SKM-1 treated with dmso at 0.1 percent for 144 hours (cell line): ENCODE data around the gene TMEM9.
A peak's percentile ranks its signal among the peaks of the same experiment; 100 is the strongest.

ENCODE experiments used
- DNase-seq: peaks from one replicate; lab custom pipeline; 2025; ENCODE audit not compliant: unreplicated experiment; lab: John Stamatoyannopoulos, UW

The TMEM9 gene

DNA sequence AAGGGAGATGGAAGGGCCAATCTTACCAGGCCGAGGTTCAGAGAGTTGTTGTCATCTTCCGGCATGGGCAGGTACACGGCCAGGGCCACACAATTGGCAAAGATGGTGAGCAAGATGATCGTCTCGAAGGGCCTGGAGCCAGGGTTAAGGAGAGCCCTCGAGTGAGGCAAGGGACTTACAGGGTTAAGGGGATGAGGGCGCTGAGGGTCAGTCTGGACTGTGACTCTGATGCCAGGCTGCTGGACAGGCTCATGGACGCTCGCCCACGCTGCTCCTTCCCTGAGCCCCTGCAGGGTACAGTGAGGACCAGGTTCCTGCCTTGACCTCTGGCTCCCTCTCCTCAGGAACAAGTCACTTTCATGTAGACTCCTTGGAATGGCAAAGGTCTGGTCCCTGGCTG lies 44.1 kb downstream of the TMEM9 start:
- no peak for DNase-seq

DNA sequence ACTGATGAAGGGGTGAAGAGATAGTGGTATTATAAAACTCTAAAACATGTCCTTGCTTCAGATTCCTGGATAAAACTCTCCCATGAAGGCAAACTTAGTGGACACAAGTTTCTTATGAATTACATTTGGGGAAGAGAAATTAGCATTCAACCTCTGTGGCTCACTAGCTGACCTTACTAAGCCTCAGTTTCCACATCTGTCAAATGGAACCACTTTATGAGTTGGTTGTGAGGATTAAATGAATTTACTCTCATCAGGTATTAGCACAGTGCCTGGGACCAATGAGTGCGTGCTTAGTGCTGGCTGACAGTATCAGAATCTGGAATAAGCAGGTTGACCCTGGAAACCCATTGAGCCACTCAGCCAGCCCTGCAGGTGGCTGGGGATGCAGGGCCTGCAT lies 44.6 kb downstream of the TMEM9 start:
- DNase-seq: no peak

DNA sequence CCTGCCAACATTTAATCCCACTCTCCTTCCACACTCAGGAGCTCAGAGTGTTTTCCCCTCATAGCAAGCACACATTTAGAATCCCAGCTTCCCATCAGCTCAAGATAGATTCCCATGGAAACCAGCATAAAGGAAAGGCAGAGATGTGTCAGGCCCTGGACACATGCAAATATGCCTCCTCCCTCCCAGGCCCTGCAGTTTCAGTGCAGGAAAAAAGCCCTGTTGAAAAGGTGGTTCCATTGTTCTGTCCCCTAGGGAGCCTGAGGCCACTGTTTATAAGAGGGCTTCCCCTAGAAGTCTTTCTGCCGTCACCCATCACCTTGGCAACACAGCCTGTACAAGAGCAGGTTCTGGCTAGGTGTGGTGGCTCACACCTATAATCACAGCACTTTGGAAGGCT lies 45.7 kb downstream of the TMEM9 start:
- DNase-seq: no peak

DNA sequence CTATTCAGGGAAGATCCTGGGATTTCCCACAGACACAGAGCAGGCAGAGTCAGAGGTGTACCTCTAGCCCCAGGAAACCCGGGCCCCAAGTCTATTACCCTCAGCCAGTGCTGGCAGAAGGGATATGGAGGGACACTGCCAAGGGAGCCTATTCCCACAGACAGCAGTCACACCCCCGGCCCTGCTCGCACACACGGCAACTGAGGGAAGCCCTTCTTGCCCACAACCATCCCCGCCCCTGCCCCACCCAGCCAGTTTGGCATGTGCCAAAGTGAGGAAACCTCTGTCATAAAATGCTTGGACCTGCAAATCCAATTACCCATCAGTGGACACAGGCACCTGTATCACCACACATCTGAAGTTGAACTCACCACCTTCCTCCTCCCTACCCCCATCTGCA lies 48.6 kb downstream of the TMEM9 start:
- no peak for DNase-seq

DNA sequence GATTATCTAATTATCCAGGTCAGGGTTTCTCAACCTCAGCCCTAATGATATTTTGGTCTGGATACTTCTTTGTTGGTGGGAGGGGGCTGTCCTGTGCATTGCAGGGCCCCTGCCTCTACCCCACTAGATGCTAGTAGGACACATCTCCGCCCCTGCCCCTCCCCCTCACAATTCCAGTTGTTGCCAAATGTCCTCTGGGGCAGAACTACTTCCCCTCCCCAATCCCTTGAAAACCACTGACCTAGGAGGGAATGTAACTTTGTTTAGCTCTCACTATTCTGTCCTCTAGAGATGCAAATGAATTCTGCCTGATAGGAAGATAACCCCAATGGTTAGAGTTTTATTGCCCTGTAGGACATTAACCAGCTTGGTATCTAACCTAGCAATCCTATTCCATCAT lies 50.1 kb downstream of the TMEM9 start:
- no peak for DNase-seq

DNA sequence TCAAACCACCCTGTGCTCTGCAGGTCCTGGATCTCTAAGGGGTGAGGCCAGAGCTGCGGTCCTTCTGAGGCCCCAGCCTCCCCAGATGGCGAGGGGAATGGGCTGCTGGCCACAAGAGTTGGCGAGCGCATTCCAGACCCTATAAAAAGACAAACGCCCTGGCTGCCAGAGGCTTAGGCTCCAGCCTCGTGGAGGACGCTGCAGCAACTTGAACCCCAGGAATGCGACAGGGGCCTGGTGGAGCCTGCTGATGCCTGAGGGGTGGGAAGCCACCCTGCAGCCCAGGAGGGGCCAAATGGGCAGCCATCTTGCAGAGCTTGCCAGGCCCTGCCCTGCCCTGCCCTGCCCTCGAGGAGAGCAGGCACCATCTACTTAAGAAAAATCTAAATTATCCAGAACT lies 50.6 kb downstream of the TMEM9 start:
- no peak for DNase-seq

DNA sequence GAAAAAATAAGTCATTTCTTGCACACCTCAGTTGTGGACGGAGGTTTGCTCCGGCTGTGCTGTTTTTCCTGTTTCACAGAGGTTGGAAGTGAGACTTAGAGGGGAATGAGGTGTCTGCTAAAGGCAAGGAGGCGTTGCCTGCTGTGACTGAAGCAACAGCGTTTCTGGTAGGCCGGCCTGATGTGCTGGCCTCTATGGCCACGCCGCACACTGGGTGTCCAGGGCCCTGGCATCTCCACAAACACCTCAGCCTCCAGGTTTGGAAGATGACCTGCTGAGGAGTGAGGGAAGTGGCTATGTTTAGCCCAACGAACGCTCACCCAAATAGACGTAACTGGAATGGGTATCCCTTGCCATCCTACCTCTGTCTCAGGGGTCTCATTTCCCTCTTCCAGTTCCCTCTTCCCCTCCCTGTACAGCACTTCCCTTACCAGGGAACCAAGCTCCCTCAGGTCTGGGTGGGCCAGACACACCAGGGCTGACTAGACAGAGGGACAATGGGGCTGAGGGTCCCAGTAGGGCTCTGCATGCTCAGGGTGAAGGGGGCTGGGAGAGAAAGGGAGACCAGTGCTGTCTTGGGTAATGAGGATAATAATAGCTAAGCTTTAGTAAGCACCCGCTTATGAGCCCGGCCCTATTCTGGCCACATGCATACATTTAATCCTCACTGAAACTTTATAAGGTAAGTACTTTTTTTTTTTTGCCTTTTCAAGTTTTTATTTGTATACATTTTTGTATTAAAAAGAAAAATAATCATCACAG lies 53.9 kb downstream of the TMEM9 start:
- DNase-seq: no peak

DNA sequence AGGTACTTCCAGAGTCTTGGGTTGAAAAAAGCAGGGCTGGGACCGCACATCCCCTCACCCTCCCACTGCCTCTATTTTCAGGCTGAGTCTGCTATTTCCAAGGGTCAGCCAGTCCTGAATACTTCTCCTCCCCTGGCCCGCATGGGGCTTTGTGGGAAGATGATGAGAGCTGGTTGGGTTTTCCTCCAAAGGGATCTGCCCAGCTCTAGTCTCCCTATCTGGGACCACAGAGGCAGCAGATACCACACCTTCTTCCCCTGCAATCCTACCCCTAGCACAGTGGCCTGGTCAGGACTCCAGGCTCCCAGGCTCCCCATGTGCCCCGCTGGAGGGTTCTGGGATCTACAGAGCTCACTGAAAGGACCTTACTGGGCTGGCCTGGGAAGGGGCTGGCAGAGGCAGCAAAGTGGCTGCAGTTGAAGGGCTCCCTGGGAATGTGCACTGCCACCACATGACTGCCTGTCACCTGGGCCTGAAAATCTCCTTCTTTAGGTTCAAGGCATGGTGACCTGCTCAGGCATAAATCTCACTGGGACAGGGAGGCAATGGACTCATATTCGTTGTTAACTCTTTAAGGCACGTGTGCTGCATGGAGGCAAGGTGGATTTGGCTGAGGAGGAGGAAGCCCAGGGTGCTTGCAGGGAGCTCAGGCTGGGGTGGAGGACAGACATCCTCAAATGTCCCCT lies 55.1 kb downstream of the TMEM9 start:
- DNase-seq: no peak

DNA sequence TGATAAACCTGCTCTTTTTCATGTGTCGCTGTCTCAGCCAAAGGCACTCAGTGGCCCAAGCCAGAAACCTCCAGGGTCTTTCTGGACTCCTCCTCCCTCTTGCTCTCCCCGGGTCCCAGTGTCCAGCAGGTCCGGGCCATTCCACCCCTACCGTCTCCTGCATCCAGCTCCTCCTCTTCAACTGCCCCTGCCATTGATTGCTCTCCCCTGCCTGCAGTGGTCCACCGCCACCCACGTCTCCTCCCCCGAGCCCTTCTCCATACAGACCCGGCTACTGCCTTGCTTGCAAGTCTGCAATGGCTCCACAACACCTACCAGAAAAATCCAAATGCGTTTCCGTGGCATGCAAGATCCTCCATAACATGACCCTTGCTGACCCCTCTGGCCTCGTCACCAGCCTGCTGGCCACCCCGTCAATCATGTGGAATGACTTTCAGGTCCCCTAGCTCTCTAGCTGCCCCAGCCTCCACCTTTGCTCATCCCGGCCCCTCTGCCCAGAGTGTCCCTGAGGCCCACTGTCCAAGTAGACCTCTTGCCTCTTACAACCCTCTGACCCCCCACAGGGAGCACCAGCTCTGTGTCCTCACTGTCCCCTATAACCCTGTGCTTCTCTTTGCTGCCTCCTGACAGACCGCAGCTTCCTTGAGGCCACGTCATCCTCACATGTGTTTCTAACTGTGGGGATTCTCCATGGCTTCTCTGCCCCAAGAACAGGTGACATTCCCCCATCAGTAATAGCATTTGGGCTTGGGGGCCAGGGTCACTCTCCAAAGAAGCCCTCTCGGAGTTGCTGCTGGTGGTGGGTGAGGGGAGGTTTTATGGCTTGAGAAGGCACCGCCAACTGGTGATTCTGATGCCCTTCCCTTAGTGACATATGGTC lies 57.1 kb downstream of the TMEM9 start:
- DNase-seq: no peak

DNA sequence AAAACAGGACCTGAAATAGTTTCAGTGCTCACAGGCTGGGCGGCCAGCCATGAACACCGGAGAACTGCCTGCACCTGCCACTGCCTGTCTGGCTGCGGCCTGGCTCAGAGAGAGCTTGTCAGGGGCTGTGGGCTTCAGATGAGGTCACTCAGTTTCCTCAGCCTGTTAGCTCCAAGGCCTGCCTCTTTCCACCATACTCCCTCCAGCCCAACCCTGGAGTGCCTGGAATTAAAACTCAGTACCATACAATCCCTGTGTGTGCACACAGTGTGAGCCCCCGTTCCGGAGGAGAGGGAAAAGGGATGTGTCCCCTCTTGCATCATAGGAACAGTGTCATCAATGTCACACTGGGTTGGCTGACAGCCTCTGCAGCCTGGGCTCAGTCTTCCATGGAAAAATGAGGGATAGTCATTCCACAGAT lies 58.2 kb downstream of the TMEM9 start:
- DNase-seq: no peak

DNA sequence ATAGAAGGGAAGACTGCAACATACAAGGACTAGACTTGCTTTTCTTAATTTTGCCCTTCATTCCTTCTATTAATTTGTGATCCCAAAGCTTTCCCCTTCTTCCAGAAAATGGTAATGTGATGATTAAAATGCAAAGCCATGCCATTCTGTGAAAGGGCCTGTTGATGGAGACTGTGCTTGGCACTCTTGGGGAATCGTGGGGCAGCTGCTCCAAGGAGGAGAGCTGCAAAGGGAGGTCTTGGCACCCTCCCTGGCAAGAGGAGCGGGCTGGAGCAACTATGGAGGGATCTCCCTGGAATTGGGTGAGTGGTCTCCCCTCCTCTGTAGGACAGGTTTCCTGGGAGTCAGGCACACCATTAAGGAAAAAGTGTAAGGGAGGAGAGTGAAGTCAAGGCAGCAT lies 58.7 kb downstream of the TMEM9 start:
- no peak for DNase-seq

DNA sequence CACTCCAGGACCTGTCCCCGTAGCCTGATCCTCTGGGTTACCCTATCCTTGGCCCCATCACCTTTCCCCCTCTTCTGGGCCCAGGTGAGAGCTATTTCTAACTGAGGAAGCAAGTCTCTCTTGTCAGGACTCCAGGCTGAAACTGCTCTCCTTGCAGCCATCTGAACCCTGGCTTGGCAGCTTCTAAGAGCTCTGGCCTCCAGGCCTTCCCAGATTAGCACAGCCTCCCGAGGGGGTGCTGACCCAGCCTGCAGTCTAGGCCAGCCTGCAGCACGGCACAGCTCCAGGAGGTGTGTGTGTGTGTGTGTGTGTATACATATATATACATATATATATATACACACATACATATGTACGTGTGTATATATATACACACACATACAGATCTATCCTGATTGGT lies 59.4 kb downstream of the TMEM9 start:
- no peak for DNase-seq

DNA sequence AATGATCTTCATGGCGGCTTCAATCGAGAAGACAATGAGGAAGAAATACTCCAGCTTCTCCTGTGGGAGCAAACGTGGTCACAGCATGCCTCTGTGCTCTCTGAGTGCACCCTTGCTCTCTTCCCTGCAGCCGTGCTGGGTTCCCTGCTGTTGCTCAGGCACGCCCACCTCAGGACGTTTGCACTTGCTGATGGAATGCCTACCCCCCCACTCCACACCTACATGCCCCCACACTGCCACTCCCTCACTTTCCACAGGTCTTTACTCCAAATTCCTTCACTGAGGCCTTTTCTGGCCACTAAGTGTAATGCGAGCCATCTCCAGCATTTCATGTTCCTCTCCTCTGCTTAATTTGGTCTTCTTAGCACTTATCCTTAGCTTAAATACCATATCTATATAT lies 60.3 kb downstream of the TMEM9 start:
- no peak for DNase-seq

DNA sequence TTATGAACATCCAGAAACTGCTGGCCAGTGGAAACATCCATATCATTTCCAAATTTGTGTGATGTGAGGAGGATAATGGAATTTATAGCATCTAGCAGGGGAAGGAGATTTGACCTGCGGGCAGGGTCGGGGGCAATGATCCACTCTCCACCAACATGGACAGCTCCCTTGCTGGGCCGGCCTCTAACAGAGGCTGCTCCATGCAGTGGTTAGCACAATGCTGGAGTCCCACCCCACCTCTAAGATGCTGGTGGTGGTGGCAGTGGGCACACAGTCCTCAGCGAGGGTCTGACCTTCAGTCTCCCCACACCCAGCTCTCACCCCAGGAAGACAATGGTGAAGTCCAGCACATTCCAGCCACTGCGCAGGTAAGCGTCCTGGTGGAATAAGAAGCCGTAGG lies 60.7 kb downstream of the TMEM9 start:
- DNase-seq: no peak

DNA sequence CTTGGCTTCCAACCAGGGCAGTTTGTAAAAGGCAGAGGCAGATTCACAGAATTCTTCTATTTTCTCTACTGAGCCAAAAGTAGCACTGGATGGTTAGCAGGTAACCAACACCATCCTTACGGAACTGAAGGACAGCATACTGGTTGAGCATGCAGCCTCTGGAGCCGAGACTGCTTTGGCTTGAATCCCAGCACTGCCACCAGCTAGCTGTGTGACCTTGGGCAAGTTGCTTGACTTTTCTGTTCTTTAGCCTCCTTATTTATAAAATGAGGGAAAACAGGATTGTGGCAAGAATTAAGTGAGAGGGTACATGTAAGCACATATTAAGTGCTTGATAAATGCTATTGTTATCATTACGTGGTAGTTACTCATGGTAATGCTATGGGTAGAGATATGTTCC lies 61.5 kb downstream of the TMEM9 start:
- DNase-seq: no peak

DNA sequence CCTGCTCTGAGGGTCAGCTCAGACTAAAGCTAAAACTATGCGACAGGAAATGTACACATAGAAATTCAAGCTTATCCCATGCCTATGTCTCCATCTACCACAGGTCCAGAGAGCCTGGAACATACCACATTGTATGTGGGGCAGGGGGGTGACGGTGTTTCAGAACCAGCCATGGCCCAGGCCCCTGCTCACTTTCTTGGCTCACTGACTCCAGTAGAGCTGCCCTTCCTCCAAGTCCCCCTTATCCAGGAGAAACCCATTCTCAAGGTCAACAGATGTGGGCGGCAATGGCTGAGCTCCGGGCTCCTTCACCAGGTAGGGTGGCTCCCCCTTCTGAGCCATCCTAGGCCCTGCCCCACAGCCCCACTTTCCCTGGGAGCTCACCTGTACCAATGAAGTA lies 63.0 kb downstream of the TMEM9 start:
- no peak for DNase-seq

DNA sequence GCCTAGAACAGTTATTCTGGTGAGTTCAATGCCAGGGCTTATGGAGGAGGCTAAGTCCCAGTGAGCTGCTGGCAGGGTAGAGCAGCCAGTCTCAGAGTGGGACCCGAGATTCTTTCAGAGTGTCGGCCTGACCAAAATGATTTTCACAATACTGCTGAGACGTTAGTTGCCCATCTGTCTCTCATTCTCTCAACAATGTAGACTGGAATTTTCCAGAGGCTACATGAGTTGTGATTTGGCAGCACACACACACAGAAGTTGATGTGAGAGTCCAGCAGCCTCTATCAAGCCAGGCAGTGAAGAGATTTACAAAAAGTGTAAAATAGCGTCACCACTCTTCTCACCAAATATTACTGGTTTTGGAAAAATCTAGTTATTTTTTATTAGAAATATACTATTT lies 63.7 kb downstream of the TMEM9 start:
- DNase-seq: no peak

DNA sequence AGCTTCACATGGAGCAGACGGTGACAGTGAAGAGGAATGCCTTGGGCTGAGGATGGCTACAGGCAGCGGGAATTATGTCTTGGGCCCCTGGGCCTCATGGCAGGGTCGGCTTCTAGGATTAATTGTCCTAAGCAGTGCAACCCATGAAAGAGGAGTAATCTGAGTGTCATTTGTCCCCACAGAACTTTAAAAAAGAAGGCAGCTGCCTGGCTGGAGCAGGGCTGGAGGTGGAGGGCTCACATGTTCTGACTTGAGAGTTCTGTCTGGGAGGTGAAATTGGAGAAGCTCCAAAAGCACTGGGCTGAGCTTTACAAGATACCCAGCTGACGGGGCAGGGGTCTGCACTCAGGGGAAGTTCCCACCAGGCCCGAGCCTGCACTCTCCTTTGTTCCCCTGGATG lies 64.7 kb downstream of the TMEM9 start:
- no peak for DNase-seq

DNA sequence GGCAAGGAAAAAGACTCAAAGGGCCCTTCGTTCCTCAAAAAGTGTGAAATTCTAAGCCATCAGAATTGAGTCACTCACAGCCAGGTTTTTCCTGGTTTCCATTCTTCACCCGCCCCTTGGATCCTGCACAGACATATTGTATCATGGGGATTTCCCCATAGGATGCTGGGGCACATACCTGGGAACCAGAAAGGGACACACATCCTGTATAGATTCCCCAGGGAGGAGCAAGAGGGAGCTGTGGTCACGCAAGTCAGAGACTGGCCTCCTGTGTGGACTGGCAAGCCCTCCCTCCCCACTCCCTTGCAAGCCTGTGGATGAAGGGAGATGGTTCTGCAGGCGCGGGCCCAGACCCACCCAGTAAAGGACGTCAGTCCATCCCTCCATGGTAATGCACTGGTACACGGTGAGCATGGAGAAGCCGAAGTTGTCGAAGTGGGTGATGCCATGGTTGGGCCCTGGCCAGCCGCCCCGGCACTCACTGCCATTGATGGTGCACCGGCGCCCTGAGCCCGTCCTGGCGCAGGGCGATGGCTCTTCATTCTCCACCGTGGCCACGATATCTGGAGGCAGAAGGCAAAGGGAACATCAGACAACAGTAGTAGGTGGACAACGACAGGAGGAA lies 65.3 kb downstream of the TMEM9 start:
- no peak for DNase-seq

DNA sequence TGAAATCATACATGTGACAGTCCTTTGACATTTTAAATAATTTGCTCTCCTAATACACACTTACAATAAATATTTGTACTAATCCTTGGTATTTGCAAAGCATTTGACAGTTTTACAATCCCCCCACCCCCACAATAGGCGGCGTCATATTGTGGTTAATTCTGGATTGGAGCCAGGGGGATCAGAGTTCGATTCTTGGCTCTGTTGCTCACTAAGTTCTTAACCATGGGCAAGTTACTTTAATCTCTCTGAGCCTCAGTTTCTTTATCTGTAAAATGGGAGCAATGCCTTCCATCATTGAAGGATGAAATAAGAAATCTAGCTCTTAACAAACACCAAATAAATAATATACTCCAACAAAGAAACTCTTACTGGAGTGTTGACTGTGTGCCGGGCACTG lies 65.9 kb downstream of the TMEM9 start:
- DNase-seq: no peak

DNA sequence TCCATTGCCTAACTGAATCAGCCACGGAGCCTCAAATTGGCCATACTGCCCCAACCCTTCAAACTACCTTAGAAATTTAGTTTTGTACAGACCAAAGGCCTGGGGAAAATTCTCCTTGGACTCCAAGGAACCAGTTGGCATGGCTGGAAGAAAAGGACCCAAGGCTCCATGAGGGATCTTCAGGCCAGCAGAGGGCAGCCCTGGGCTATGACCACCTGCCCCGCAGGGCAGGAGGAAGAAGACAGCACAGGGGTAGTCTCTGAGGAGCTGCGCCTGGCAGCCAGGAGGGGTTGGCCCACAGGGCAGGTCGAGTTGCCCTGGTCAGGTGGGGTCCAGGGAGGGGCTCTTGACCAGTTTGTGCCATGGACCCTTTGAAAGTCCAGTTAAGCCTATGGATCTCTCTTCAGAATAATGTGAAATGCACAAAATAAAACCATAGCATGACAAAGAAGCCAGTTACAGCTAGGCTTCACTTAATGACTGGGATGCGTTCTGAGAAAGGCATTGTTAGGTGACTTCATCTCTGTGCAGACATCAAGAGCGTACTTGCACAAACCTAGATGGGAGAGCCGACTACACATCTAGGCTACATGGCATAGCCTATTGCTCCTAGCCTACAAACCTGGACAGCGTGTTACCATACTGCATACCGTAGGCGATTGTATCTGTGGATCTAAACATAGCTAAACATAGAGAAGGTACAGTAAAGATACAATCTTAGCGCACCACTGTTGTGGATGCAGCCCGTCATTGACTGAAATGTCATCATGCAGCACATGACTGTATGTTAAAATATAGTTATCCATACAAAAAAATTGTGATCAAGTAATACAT lies 68.2 kb downstream of the TMEM9 start:
- peak; percentile 74 for DNase-seq
